OCI-LY3 (cell line): ENCODE measurements around the gene CHST4.

Experiments
- CTCF ChIP-seq: fragments of 200-600, 300-600 bp; sonication (generic); IDR thresholded peaks from 2 replicates; pipeline ENCODE4 v1.5.1; 2014; ENCODE audit warnings: antibody characterized with exemption, low read length, low read depth
- EZH2phosphoT487 ChIP-seq: fragments of 200-600 bp; shearing (Covaris generic); IDR thresholded peaks from 2 replicates; pipeline ENCODE4 v1.6.1; 2018; ENCODE audit warnings: antibody characterized with exemption, mixed run types, low read depth

GRCh38 chr16:71559855-71560254 is 33.6 kb downstream of the CHST4 start:
- TF ChIP-seq CTCF (no peak), EZH2phosphoT487 (no peak)
